ENCODE measurements around the gene BEST4. TPM values are rescaled to one million over a fixed set of nuclear protein-coding genes. Genes with fewer than 3 reads are reported as not detected.

BEST4 gene
- polyA plus RNA-seq, 5 donors = 0.48 to 1.4 (median 0.96) TPM

Other genes starting within 250 kb of the BEST4 start
- 10 to 100 TPM in 2 of 5 donors, 1 to 10 TPM in 3; 8.2 to 12.0 (median 9.2) TPM for gene TMEM53, start 113.7 kb downstream of the BEST4 start, polyA plus RNA-seq (ENCODE audit: insufficient read depth in 1 of 5, insufficient read length in 5 of 5, low replicate concordance in 1 of 5)
- gene ARMH1, start 113.5 kb downstream of the BEST4 start, polyA plus RNA-seq (ENCODE audit: insufficient read depth in 1 of 5, insufficient read length in 5 of 5, low replicate concordance in 1 of 5) = 1 to 10 TPM; 5.1 to 7.7 (median 6.6) TPM
- 1 to 10 TPM in 2 of 5 donors, not detected in 3; 1.4 to 4.3 TPM for gene RNU5D-1, start 57.0 kb downstream of the BEST4 start, polyA plus RNA-seq (ENCODE audit: insufficient read depth in 1 of 5, insufficient read length in 5 of 5, low replicate concordance in 1 of 5)
- gene KIF2C, start 48.3 kb downstream of the BEST4 start, polyA plus RNA-seq (ENCODE audit: insufficient read depth in 1 of 5, insufficient read length in 5 of 5, low replicate concordance in 1 of 5) = 10 to 100 TPM; 16.2 to 43.9 (median 26.1) TPM
- gene RPS8, start 12.6 kb downstream of the BEST4 start, polyA plus RNA-seq (ENCODE audit: insufficient read depth in 1 of 5, insufficient read length in 5 of 5, low replicate concordance in 1 of 5) = 1,000 to 10,000 TPM; 2,874 to 3,551 (median 2,984) TPM
- 10 to 100 TPM in 3 of 5 donors, 1 to 10 TPM in 2; 7.3 to 12.7 (median 10.8) TPM for gene PLK3, start 12.2 kb upstream of the BEST4 start, polyA plus RNA-seq (ENCODE audit: insufficient read depth in 1 of 5, insufficient read length in 5 of 5, low replicate concordance in 1 of 5)
- 1 to 10 TPM in 1 of 5 donors, under 1 TPM in 4; 0.34 to 2.0 (median 0.74) TPM for gene DYNLT4, start 19.2 kb upstream of the BEST4 start, polyA plus RNA-seq (ENCODE audit: insufficient read depth in 1 of 5, insufficient read length in 5 of 5, low replicate concordance in 1 of 5)
- gene BTBD19, start 20.4 kb upstream of the BEST4 start, polyA plus RNA-seq (ENCODE audit: insufficient read depth in 1 of 5, insufficient read length in 5 of 5, low replicate concordance in 1 of 5) = 10 to 100 TPM; 20.5 to 27.7 (median 20.9) TPM
- 1 to 10 TPM; 5.2 to 9.7 (median 6.0) TPM for gene PTCH2, start 55.1 kb upstream of the BEST4 start, polyA plus RNA-seq (ENCODE audit: insufficient read depth in 1 of 5, insufficient read length in 5 of 5, low replicate concordance in 1 of 5)
- 10 to 100 TPM; 26.7 to 31.0 (median 28.5) TPM for gene EIF2B3, start 198.4 kb upstream of the BEST4 start, polyA plus RNA-seq (ENCODE audit: insufficient read depth in 1 of 5, insufficient read length in 5 of 5, low replicate concordance in 1 of 5)
- 10 to 100 TPM; 27.6 to 33.1 (median 32.2) TPM for gene HECTD3, start 223.2 kb upstream of the BEST4 start, polyA plus RNA-seq (ENCODE audit: insufficient read depth in 1 of 5, insufficient read length in 5 of 5, low replicate concordance in 1 of 5)
- gene UROD, start 224.1 kb upstream of the BEST4 start, polyA plus RNA-seq (ENCODE audit: insufficient read depth in 1 of 5, insufficient read length in 5 of 5, low replicate concordance in 1 of 5) = 100 to 1,000 TPM in 1 of 5 donors, 10 to 100 TPM in 4; 90.1 to 110 (median 94.8) TPM

All from right lung (tissue), 5 donors.